Activated naive CD4-positive, alpha-beta T cell (primary cell): ENCODE data around the gene METTL6.
"Not testable (repeated sequence)": the region's sequence is repeated elsewhere in the genome, so short reads cannot be mapped to it uniquely, and the experiment has no call there.

Source experiments
- DNase-seq, 4 experiments: peaks; one replicate each; lab custom pipeline; 2025; lab: John Stamatoyannopoulos, UW

The METTL6 gene, protein sequence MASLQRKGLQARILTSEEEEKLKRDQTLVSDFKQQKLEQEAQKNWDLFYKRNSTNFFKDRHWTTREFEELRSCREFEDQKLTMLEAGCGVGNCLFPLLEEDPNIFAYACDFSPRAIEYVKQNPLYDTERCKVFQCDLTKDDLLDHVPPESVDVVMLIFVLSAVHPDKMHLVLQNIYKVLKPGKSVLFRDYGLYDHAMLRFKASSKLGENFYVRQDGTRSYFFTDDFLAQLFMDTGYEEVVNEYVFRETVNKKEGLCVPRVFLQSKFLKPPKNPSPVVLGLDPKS

DNA sequence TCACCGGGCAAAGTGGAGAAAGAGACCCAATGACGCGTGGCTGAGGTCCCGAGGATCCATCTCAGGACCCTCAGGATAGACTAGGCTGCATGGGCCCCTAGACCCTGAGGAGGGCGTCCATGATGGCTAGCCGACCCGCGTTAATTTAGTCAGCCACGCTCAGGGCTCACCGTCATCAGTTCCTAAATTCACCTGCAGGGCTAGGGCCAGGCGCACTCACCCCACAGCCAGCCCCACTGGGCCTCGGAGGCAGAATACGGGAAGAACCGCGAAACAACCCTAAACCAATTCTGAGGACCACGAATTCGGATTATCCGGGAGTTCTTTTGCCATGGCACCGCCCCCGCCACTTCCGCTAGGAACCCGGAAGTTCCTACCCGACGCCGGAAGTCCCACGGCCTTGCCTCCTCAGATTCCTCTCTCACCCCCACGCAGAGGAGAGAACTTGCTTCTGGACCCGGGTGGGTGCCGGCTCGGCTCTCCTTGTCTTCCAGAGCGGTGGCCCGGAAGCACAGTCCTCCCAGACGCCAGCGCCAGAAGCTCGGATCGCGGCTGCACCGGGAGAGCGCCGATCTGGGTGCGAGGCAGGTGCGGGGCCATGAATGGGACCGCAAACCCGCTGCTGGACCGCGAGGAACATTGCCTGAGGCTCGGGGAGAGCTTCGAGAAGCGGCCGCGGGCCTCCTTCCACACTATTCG is at the start of gene METTL6, which contains the start of gene EAF1:
TSS of gene METTL6 (minus strand) at position 363 of the 699 bp plus-strand sequence. CDS start 1,033 bp downstream, outside the sequence.
TSS of gene EAF1 (plus strand) at position 417 of the 699 bp plus-strand sequence. CDS start at position 599, 182 bp downstream.
- peak; percentile 42 to 81 (median 64) for DNase-seq

DNA sequence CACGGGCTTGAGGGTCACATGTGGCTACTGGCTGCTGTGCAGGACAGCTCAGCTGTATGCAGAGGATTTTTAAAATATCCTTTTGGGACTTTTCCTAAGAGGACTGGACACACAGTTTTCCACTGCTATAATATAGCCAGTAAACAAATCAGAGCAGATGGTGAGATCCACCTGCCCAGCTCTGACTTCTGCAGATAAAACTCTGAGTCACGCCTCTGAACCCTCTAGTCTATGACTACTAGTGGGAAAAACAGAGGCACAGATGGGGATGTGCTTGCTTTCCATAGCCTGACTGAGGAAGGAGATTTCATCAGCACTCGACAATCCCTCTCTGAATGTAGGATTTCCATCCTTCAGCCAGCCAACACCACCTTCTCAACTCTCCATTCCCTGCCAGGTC is 49.0 kb upstream of the METTL6 start:
- no peak for DNase-seq

DNA sequence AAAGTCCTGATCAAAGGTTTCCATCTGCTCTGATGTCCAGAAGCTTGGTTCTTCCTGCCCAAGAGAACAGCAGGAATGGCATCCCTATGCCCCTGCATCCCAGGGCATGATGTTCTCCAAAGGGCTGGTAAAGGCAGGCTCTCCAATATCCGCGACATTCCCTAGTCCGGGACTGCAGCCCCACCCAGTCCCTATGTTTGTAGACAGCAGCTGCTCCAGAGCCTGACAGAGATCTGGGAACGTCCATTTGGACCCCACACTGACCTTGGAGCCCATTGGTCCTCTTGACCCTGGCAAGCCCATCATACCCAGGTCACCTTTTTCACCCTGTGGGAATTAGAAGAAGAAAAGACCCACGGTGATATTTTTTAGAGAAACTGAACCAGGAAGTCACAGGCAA is 47.8 kb upstream of the METTL6 start:
- DNase-seq, result no peak

DNA sequence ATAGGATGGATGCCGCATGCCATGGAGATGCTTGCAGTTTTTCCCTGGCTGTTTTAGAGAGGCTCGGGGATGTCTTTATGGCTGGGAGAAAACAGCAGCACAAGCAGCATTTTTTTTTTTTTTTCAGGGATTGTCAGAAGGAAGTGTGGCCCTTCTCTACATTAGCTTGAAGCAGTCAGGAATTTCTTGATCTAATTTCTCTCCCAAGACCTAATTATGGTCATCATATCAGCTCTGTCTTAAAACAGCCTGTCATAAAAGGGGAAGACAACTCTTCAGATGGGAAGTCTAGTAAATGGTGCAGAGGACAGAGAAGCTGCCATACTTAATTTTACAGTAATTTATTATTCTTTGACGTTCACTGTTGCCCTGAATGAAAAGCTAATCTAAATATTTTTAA is 44.5 kb upstream of the METTL6 start:
- DNase-seq, result no peak

DNA sequence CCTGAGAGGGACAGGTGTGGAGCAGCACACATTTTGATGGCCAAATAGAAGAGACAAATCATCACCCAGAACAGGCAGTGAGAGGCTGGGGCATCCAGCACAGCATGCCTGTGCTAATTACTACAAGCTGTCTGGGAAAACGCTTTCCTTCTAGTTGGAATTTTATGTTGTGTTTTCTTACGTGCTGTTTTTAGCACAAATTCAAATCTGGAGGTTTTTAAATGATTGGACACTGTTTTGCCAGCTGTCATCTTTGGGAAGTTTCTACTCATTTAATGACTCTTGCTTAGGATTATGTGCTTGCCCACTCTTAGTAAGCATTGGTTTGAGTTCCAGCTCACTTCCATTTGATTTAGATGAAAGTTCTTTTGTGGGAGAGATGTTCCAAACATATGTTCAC is 43.5 kb upstream of the METTL6 start:
- no peak for DNase-seq

DNA sequence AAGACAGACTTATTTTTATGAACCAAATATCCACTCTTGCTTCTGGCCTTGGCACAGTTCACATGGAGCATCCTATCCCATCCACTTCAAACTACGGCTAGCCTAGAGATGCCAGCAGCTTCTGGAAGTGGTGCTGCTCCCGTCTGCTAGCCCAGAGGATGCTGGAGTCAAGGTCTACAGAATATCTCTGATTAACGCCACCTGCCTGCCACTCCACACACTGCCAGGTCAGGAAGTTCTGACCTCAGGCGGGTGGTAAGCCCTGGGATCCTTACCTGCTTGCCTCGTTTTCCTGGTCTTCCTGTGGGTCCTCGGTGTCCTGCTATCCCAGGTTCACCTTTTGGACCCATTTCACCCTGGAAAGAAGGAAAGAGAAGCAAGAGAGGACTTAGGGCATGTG is 42.9 kb upstream of the METTL6 start:
- no peak for DNase-seq

DNA sequence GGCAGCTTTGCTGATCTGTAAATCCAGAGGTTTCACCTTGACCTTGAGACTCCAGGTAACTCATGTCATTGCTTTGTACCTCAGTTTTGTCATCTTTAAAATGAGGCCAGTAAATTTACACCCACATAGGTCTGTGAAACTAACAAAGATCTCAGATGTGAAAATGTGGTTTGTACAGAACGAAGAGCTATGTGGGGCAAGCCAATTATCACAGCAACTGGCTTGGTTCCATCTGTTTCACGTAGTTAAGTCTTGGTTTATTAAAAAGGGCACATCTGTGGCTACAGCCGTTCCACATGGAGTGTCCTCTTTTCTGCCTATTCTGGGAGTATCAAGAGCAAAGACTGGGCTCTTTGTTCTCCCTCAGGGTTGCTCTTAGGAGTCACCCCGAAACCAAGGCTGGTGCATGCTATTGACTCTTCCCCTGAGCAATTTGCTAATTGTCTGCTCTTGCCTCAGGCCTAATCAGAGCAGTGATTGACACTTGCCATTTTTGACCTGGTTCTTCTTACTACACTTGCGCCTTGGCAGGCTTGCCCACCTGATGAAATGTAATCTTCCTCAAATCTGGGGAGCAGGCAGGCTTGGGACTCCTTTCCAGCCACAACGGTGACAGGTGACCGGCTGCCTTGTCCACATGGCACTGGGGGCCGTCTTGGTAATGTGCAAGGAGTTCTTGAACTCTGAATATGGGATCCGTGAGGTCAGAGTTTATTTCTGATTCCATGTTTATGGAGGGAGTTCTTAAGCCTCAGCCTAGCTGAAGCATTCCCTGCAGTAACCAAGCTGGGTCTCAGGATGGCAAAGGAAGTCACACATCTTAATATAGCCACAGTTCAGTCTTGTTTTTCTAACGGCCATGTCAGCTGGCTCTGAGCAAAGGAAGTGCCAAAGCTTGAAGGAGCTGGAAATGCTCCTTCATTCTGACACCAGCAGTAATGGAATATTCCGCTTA is 40.2 kb upstream of the METTL6 start:
- no peak for DNase-seq

DNA sequence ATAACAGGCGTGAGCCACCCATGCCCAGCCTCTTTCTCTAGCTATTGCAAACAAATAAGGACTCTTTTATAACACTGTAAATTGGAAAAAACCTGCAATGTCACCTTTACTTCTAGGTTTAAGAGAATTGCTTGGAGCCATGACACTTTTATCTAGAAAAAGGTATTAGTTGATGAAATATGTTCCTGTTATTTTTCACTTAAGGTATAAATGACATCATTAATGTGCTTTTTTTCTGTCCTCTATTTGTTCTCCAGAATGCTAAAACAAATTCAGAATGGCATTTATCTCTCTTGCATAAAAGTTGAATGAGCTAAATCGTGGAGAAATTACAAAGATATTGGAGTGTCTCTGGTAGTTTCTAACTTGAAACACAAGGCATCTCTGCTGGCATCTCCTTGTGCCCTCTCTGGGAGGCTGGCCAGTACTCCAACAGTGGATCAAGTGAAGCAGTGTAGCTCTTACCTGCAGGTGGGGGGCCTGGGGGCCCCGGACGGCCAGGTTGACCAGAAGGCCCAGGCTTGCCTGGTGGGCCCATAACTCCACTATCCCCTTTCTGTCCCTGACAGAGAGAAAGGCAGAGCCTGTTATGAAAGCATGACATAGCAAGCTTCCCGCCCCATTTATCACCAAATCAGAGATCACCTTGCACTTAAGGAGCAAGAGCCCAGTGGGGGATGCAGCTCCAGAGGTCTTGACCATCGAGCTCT is 38.7 kb upstream of the METTL6 start:
- DNase-seq, result no peak

DNA sequence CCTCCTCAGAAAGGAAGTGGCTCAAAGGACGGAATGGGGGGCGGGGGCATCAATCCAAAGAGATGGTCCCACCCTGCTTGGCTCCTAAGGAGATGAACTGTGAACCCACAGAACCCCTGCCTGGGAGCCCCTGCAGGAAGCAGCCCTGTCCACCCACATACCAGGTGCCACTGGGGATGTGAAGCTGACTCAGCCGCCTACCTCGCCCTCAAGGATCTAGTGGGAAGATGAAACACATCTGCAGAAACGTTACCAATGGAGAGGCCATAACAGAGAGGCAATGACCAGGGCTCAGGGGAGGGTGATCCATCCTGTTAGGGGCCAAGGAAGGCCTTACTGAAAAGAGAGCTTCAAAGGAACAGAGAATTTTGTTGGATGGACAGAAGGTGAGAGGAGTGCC is 35.1 kb upstream of the METTL6 start:
- DNase-seq, result no peak

DNA sequence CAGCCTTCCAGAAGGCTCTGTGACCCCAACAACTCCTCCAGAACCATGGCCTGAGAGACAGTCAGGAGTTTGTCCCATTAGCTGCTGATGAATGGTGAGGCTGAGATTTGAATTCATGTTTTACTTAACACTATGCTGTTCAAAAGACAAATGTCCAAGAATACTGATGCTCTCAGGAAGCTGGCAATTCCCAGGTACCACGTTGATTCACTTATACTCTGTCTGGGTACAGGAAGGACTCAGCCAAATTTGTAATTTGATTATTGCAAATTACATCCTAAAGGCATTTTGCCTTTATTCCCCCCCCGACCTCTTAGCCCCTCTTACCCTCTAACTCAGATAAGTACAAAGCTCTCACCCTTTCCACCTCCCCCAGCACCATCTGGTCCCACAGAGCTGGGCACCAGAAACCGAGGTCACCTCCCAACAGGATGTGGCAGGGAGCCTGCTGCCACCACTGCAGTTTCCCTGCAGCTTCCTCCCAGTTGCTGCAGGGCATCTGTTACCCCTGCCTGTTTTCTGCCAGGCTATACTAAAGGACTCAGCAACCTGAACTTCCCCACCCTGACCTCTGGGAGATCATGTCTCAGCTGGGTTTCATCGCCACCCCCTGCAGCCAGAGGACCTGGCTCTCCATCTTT is 33.7 kb upstream of the METTL6 start:
- no peak for DNase-seq

DNA sequence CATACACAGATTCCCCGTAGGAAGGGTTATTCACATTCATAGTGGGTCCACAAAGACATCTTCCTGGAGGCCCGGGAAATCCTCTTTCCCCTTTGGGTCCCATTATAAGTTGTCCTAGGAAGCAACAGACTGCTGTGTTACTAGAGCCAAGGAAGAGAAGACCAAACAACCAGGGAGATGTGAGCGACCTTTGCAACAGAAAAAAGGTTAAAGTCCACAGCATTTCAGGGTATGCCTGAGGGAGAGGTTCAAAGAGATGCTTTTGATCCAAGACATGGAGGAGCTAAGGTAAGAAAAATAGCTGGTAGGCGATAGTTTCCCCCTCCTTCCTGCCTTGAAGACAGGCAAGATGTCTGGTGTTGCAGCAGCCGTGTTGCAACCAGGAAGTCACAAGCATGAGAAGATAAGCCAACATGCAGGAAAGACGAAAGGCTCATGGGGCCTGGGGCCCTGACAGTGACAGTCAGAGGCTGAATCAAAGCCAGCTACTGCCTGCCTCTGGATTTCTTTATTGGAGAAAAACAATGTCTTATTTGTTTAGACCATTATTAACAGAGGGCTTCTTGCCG is 31.0 kb upstream of the METTL6 start:
- no peak for DNase-seq

DNA sequence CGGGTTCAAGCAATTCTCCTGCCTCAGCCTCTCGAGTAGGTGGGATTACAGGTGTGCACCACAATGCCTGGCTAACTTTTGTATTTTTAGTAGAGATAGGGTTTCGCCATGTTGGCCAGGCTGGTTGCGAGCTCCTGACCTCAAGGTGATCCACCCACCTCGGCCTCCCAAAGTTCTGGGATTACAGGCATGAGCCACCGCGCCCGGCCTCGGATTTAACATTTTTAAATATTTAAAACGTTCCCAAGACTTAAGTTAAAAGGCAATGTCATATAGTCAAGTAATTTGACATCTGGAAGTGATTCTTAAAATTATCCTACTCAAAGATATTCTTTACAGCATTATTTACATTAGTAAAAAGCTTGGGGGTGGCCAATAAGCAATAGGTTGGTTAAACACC is 29.6 kb upstream of the METTL6 start:
- not testable (repeated sequence) for DNase-seq

DNA sequence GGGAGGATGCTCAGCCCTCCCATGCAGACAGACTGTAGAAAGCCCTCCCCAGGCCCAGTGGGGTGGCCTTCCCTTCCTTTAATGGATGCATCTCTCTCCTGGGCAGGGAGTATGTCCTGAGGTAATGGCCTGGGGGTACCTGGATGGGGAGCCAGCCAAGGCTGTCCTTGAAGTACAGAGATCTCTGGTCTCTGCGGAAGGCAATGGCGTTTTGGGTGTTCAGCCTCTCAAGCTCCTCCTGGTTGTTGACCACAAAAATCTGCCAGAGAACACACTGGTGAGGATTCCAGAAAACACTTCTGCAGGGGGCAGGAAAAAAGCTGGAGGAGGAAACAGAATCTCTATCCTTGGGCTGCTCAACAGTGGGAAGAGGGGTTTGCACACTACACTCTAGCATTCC is 29.0 kb upstream of the METTL6 start:
- no peak for DNase-seq

DNA sequence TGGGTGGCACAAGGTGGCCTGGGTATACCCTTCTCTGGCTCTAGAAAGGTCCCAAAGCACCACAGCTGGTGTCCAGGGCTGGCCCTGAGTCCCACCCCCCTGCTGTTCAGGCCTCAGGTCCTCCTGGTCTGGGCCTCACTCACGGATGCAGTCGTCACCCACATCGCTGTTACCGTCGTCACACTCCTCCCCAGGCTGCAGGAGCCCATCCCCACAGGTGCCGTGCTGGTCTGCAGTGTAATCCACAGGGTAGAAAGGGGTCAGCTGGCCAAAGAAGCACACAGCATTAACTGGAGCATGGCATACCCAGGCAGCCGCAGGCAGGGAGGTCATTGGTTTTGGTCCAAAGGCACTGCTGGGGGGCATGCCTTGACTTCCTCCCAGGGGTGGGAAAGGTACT is 28.4 kb upstream of the METTL6 start:
- DNase-seq, result no peak

DNA sequence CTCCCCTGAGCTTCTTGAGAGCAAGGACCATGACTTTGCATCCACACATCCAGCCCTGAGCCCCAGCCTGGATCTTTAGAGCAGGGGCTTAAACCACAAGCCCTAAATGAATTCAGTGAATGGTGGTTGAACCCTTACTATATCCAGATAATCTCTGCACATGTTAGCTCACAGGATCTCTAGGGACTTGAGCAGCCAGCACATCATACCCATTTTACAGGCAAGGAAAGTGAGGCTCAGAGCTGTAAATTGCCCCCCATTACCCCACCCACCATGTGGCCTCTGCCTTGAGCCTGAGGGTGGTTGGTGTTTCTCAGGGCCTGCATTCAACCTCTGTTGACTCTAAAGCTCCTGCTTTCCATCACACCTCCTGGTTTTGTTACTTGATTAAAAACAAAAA is 27.6 kb upstream of the METTL6 start:
- no peak for DNase-seq

DNA sequence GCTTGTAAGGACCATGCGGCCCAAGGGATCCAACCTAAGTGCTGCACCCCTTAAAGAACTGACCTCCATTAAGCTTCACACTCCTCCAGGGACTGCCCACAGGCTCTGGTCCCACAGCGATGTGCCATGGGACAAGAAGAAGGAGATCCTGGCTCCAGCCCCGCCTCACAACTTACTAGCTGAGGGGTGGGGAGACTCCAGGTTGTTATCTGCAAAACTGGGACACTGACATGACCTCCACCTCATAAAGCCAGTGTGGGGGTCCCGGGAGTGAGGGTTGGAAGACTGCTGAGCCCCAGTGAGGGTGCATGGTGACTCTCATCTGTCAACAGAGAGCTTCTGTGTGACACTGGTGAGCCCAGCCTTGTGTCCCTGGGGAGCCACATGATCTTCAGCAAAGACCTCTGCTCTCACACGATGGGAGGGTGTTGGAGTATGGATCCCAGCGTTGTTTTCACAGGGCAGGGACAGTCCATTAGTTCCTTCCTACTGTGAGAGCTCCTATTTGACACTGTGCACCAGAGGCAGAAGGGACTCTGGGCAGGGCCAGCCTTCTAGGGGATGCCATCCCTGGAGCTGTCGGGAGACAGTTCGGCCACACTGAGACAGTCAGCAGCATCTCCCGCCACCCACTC is 26.8 kb upstream of the METTL6 start:
- DNase-seq, result no peak

DNA sequence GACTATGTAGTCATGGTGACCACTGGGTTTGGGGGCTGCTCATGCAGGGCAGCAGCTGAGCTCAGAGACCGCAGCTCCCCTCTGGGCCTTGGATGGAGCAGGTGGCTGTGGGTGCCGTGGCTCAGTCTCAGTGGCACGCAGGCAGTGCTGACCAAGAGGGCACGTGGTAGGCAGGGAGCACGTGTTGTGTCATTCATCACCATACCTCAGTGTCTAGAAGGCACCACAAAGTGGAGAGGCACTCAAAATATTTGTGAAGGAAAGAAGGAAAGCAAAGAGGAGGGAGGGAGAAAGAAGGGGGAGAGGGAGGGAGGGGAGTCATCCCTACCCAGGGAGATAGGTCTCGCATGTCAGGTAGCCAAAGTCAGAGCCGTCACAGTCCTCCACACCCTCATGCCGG is 26.2 kb upstream of the METTL6 start:
- DNase-seq, result no peak

DNA sequence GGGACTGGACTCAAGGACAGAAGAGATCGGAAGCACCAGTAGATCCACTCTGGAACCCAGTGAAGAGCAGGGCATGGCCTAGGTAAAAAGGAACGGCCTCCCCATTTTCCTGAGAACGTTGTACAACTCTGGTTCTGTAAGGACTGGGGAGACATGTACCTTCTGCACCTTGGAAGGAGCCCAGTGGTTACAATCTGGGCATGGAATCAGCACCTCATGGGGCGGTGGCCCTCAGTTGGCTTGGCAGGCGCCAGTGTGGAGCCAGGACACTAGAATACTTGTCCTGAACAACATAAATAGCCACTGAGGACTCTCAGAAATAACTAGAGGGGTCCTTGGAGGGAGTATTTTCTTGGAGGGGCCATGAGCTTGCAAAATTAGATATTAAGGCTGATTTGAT is 25.6 kb upstream of the METTL6 start:
- no peak for DNase-seq

DNA sequence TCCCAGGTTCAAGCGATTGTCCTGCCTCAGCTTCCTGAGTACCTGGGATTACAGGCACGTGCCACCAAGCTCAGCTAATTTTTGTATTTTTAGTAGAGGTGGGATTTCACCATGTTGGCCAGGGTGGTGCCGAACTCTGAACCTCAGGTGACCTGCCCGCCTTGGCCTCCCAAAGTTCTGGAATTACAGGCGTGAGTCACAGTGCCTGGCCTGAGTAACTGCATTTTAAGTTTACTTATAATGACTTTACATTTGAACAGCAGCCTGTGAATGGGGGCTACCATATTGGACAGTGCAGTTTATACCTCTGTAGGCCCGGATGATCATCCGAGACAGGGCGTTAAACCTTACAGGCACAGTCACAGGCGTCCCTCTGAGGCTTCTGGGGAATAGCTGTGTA is 24.8 kb upstream of the METTL6 start:
- no peak for DNase-seq
